Measurements from ENCODE around the gene DAB1. TPM values are rescaled to one million over a fixed set of nuclear protein-coding genes. Genes with fewer than 3 reads are reported as not detected.

The DAB1 gene
- total and polyA plus RNA-seq, 2 of the 8 experiments (the other 6 are each of a cell fraction or from before 2014, with no cell fraction given): 4.4 to 11.8 TPM

DNA sequence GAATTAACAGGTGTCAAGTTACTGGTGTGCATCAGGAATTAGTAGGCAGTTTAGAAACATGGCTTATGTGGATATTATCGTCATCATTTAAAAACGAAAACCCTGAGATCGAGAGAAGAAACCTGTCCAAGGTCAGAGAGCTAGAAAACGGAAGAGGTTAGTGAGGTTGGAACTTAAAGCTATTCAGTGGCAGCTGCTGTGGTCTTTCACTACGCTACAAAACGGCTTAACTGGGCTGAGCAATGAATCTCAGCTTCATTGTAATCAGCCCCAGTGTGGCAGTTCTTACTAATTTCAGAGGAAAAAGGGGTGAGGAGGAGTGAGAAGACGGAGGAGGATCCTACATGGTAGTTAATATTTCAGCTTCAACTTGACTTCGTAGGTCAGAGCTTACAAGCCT, 77.9 kb downstream of the DAB1 start:
- no peak overlapping the region for H3K4me3 ChIP-seq (ENCODE audit: extremely low read depth in 1 of 4, insufficient read depth in 2 of 4, low read depth in 3 of 4, low read length in 4 of 4)
- H2BK12ac ChIP-seq (ENCODE audit: low read depth, low read length): no peak overlapping the region
- ChIA-PET CTCF (ENCODE audit: partially characterized antibody) (interaction anchor here (1.2 to 1.5 kb wide), 2 partner anchors 11 to 251 kb away, joined by 3 to 4 read pairs; no protein-coding TSS in a partner anchor), POLR2A (ENCODE audit: partially characterized antibody) (no interaction called here)
- no peak overlapping the region for H4K8ac ChIP-seq (ENCODE audit: extremely low read depth, insufficient read depth, low read length)
- no peak overlapping the region for H2AFZ ChIP-seq (ENCODE audit: low read length)
- FAIRE-seq: no peak
- no peak overlapping the region for H2BK15ac ChIP-seq (ENCODE audit: low read length)
- no peak overlapping the region for H3K4me2 ChIP-seq (ENCODE audit: insufficient read depth in 1 of 2, low read depth in 2 of 2, low read length in 2 of 2)
- DNase-seq (ENCODE audit: low read depth in 1 of 2, low spot score in 2 of 2): no peak
- H3K18ac ChIP-seq (ENCODE audit: extremely low read depth, low read length): no peak overlapping the region; the same call in 1 of the 2 replicates
- no peaks in the 10 kb centered on the region for H3K79me2 ChIP-seq (ENCODE audit: control insufficient read depth in 1 of 2, insufficient read depth in 2 of 2, low read length in 2 of 2)
- peaks cover 4% of the 10 kb centered on the region for H3K79me1 ChIP-seq (ENCODE audit: low read depth, low read length)
- no peak overlapping the region for H3K27ac ChIP-seq (ENCODE audit: low read depth, low read length)
- H2BK20ac ChIP-seq (ENCODE audit: low read length): no peak overlapping the region
- no peaks in the 10 kb centered on the region for H3K27me3 ChIP-seq (replicated peaks in 1 of 4; ENCODE audit: control insufficient read depth in 3 of 4, extremely low read depth in 1 of 4, insufficient read depth in 3 of 4, low read length in 3 of 4)
- 84% methylated on average over 8 of the region's 8 CpGs; no CpG with 5 or more reads in 1 of the 2 experiments for WGBS, 2 experiments (ENCODE audit: extremely low coverage in 1 of 2, insufficient coverage in 1 of 2, insufficient read length in 1 of 2, insufficient replicate concordance in 2 of 2, low coverage in 1 of 2, low lambda C conversion rate in 2 of 2, missing lambda C conversion rate in 1 of 2)
- H3K9me3 ChIP-seq (ENCODE audit: insufficient read depth in 2 of 2, low read depth in 1 of 2, low read length in 1 of 2): no peaks in the 10 kb centered on the region
- H3K4ac ChIP-seq (replicated peaks; ENCODE audit: insufficient read length, low read depth, low read length): no peak overlapping the region
- TF ChIP-seq TEAD4 (IDR thresholded peaks at IDR 0.05; ENCODE audit: low read depth, low read length) (no peak), RNF2 (IDR thresholded peaks at IDR 0.05; ENCODE audit: borderline replicate concordance, low read depth, low read length, missing control alignments, poor library complexity, severe bottlenecking) (no peak), CEBPB (IDR thresholded peaks at IDR 0.05; ENCODE audit: low read depth, low read length) (no peak), KDM5A (IDR thresholded peaks at IDR 0.05; ENCODE audit: low read length) (no peak), RXRA (IDR thresholded peaks at IDR 0.05; ENCODE audit: insufficient read depth, low read depth, low read length) (no peak)
- TF ChIP-seq, protein P1, sequence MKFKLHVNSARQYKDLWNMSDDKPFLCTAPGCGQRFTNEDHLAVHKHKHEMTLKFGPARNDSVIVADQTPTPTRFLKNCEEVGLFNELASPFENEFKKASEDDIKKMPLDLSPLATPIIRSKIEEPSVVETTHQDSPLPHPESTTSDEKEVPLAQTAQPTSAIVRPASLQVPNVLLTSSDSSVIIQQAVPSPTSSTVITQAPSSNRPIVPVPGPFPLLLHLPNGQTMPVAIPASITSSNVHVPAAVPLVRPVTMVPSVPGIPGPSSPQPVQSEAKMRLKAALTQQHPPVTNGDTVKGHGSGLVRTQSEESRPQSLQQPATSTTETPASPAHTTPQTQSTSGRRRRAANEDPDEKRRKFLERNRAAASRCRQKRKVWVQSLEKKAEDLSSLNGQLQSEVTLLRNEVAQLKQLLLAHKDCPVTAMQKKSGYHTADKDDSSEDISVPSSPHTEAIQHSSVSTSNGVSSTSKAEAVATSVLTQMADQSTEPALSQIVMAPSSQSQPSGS (IDR thresholded peaks at IDR 0.05; ENCODE audit: low read length): no peak
- peaks cover 0 to 1% of the 10 kb centered on the region in 2 experiments for H4K20me1 ChIP-seq (replicated peaks in 1 of 2; ENCODE audit: control insufficient read depth in 1 of 2, insufficient read depth in 2 of 2, low read length in 2 of 2)
- no peak overlapping the region for H3K14ac ChIP-seq (ENCODE audit: insufficient read length)
- H4K5ac ChIP-seq (ENCODE audit: insufficient read length, low read depth, low read length): no peak overlapping the region
- no peak overlapping the region for H2AK5ac ChIP-seq (ENCODE audit: low read depth, low read length)
- H3K4me1 ChIP-seq (replicated peaks in 1 of 4; ENCODE audit: control insufficient read depth in 3 of 4, insufficient read depth in 4 of 4, low read length in 3 of 4): no peaks in the 10 kb centered on the region; a peak in 1 of 7 replicates
- H4K91ac ChIP-seq (replicated peaks; ENCODE audit: insufficient read length, low read length): no peak overlapping the region
- no peaks in the 10 kb centered on the region for H3K36me3 ChIP-seq (ENCODE audit: control insufficient read depth in 2 of 4, insufficient read depth in 4 of 4, low read length in 3 of 4)
- H3K56ac ChIP-seq (replicated peaks; ENCODE audit: insufficient read length, low read depth, low read length): no peak overlapping the region
- no peak overlapping the region for H3K9ac ChIP-seq (replicated peaks in 1 of 4; ENCODE audit: extremely low read depth in 1 of 4, low read depth in 3 of 4, low read length in 3 of 4)
- H3K23ac ChIP-seq (ENCODE audit: insufficient read length): no peak overlapping the region
- H2BK120ac ChIP-seq (replicated peaks; ENCODE audit: low read depth, low read length): no peak overlapping the region
- H2BK5ac ChIP-seq (ENCODE audit: low read depth, low read length): no peak overlapping the region
- no peaks in the 10 kb centered on the region for H3K23me2 ChIP-seq (ENCODE audit: low read depth, low read length)

All from H1 (cell line).